Coronary artery (tissue), 2 donors: Measurements from ENCODE around the gene PTCHD1.

Experiments used
- DNase-seq: peaks from one replicate; pipeline ENCODE4 v3.0.0-alpha.2; 2017; ENCODE audit warnings: low spot score
- H3K27ac ChIP-seq, 2 donors: fragments of 200-600 bp; sonication (generic); one replicate each; pipeline ENCODE4 v1.5.1; 2016 to 2019
- H3K4me3 ChIP-seq: fragments of 200-600 bp; sonication (generic); 2 replicates; pipeline ENCODE4 v1.5.1; 2016; ENCODE audit warnings: mild to moderate bottlenecking, moderate library complexity
- TF ChIP-seq, protein P1 (sequence below): fragments of 200-600 bp; sonication (generic); IDR thresholded peaks from one replicate; pipeline ENCODE4 v1.5.1; 2019; ENCODE audit warnings: antibody characterized with exemption

PTCHD1 gene

DNA sequence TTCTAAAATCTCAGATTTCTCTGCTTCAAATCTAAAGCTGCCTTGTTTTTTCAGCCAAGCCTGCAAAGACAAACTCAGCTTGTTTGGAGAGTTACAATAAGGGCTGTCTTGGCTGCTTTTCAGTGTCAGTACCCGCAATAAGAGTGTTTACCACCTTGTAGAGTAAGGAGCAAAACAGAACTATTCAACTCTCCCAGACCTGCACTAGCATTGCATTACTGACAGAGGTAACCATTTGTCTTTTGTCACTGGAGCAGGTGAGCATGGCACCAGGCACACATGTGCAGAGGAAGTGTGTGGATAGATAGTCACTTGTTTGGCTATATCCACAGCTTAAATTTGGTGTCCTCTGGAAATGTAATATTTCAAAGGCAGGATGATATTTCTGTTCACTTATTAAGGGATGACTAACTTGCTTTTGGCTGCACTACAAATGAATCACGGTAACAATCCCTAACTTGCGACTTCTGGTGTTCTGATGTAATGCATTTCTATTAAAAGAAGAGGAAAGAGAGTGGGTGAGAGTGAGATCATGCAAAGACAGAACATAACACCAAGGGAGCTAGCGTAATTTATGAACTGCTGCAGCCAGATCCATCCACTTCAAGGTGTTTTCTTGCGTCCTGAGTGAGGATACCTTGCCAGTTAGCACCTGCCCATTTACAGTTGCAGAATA, 38.6 kb downstream of the PTCHD1 start:
- H3K27ac ChIP-seq: peak overlapping the region; percentile 15 to 66
- DNase-seq: no peak

DNA sequence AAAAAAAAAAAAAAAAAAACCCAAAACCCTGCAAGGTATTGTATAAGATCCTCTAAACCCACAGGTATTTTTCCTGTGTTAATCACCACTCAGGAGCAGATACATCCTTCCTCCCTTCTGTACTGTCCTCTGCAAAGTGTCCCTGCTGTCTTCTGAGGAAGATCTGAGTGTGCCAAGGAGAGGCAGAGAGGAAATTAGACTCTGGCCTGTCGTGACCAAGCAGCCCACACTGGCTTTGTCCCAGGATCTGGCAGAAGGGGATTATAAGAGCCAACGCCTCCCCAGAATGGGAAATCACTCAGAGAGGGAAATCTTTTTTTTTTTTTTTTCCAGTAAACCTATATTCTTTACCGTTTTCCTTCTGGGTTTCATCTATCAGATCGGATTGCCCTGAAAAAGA, 39.6 kb downstream of the PTCHD1 start:
- TF ChIP-seq, protein P1, sequence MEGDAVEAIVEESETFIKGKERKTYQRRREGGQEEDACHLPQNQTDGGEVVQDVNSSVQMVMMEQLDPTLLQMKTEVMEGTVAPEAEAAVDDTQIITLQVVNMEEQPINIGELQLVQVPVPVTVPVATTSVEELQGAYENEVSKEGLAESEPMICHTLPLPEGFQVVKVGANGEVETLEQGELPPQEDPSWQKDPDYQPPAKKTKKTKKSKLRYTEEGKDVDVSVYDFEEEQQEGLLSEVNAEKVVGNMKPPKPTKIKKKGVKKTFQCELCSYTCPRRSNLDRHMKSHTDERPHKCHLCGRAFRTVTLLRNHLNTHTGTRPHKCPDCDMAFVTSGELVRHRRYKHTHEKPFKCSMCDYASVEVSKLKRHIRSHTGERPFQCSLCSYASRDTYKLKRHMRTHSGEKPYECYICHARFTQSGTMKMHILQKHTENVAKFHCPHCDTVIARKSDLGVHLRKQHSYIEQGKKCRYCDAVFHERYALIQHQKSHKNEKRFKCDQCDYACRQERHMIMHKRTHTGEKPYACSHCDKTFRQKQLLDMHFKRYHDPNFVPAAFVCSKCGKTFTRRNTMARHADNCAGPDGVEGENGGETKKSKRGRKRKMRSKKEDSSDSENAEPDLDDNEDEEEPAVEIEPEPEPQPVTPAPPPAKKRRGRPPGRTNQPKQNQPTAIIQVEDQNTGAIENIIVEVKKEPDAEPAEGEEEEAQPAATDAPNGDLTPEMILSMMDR: no peak
- H3K4me3 ChIP-seq: no peak overlapping the region

More for the DNA sequence above, 38.6 kb downstream of the PTCHD1 start:
- TF ChIP-seq, protein P1: no peak
- no peak overlapping the region for H3K4me3 ChIP-seq

DNA sequence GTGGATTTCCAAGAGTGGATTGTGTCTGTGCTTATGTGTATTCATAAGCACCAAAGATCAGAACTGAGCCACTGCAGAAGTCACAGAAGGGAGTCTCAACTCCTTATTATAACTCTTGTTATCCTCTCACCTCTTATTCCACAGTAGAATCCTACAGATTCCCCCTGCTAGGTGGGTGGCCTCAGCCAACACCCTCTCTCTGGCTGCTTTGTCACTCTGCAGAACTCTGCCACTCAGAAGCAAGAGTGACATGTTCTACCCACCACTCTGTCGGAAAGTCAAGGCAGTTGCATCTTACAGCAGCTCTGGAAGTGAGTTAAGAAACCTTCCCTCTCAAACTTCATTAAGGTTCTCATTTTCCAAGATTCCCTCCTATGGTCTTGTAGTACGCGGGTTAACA, 41.9 kb downstream of the PTCHD1 start:
- no peak for DNase-seq
- TF ChIP-seq, protein P1: no peak
- Histone ChIP-seq H3K27ac (no peak overlapping the region), H3K4me3 (no peak overlapping the region)

More for the DNA sequence above, 39.6 kb downstream of the PTCHD1 start:
- DNase-seq: no peak
- H3K27ac ChIP-seq: no peak overlapping the region

DNA sequence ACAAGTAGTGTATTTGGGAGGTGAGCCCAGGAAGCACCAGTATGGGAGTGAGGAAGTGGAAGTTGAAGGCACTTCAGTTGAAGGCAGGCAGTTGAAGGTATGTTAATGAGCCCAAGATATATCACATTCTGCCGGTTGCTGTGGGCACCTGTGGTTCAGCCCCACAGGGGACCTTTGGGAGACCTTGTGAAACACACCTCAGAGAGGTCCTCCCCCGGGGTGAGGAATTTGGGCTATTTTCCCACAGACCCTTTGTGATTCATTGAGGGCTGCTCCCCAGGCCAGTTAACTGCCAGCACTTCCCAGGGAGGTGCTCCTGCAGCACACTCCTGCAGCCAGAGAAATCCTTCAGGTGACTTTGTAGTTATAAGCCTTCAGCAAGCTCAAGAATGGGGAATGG, 45.9 kb downstream of the PTCHD1 start:
- TF ChIP-seq, protein P1: no peak
- Histone ChIP-seq H3K27ac (no peak overlapping the region), H3K4me3 (no peak overlapping the region)
- DNase-seq: no peak

DNA sequence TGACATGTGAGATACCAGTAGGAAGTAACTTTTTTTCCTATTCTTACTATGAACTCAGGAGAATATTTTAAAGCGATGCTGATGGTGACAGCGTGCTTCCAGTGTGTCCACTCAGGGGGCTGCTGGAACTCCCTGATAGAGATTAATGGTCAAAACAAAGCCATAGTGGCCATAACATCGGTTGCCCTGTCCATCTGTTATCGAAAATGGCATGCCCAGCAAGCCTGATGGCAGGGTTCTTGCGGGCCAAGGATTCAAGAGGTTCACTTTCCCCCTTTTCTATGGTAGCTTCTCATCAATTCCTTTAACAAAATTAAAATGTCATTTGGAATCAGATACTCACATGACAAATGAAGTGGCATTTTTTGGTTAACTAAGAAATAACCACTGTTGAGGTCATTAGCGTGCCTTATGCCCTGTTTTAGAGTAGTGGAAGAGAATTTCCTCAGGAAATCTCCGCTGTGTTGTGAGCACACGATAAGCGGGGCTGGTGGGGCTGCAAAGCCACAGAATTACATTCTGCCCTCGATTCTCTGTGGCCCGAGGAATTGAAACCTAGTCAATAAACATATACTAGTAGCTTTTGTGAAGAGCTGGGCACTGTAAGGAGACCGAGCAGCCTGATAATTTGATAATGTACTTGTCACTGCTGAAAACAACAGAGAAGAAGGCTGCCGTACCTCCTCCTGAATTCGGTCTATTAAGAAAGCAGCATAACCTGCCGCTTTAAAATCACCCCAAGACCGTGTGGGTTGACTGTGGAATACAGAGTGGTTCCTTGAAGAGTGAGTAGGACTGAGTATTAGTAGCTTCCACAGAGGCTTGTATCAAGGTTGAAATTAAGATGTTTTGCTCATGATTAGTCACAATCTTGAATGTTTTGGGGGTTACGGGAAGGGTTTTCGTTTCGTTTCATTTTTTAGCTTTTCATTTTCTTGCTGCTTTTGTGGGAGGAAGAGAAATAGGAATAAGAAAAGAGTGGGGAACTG, 46.7 kb downstream of the PTCHD1 start:
- TF ChIP-seq, protein P1: no peak
- Histone ChIP-seq H3K27ac (no peak overlapping the region), H3K4me3 (no peak overlapping the region)
- DNase-seq: no peak

DNA sequence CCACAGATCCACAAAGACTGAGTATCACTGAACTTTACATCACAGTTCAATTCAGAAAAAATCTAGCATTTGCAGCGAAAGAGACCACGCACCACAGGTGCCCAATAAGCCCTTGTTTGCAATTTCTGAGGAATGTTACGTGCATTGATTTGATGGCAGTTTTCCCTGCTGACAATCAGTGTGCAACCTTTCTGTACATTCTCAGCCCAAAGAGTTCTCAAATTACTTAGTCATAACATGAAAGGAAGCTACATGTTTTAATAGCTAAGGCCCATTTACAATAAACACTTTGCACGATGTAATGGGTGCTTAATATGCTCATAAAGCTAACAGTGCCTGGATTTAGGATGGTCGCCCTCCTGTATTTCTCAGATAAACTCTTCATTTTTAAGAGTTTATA, 47.9 kb downstream of the PTCHD1 start:
- Histone ChIP-seq H3K4me3 (no peak overlapping the region), H3K27ac (no peak overlapping the region)
- TF ChIP-seq, protein P1: no peak
- DNase-seq: no peak
